ENCODE measurements around the gene TTLL6. TPM values are rescaled to one million over a fixed set of nuclear protein-coding genes. Genes with fewer than 3 reads are reported as not detected.

Gene TTLL6
- total and polyA plus RNA-seq, 2 of the 8 experiments (the other 6 are each of a cell fraction or from before 2014, with no cell fraction given): 2.6 to 4.3 TPM

- peak; percentile 90 to 93 (median 90) for TF ChIP-seq CTCF (IDR thresholded peaks at IDR 0.05; ENCODE audit: control extremely low read depth in 1 of 3, insufficient read depth in 1 of 3, low read depth in 1 of 3, low read length in 3 of 3)
- TF ChIP-seq MAFK (IDR thresholded peaks at IDR 0.05; ENCODE audit: low read depth, low read length): no peak
- peak; percentile 43; the same call in 1 of the 2 replicates for TF ChIP-seq YY1 (IDR thresholded peaks at IDR 0.05; ENCODE audit: low read depth, low read length)
- no peak for TF ChIP-seq EZH2 (IDR thresholded peaks at IDR 0.05; ENCODE audit: low read depth, low read length, severe bottlenecking)
- TF ChIP-seq SIN3A (conservative IDR thresholded peaks at IDR 0.05 in 1 of 2, IDR thresholded peaks at IDR 0.05 in 1 of 2; ENCODE audit: low read depth in 1 of 2, low read length in 2 of 2): no peak
- no peak for TF ChIP-seq BACH1 (IDR thresholded peaks at IDR 0.05; ENCODE audit: low read length)
- no peak for TF ChIP-seq HDAC6 (IDR thresholded peaks at IDR 0.05; ENCODE audit: low read depth, low read length)
- no peak for TF ChIP-seq SRF (IDR thresholded peaks at IDR 0.05; ENCODE audit: low read depth, low read length)
- no peak for TF ChIP-seq NANOG (IDR thresholded peaks at IDR 0.05; ENCODE audit: insufficient read depth, low read depth, low read length, poor library complexity, severe bottlenecking)
- TF ChIP-seq NRF1 (IDR thresholded peaks at IDR 0.05; ENCODE audit: low read depth, low read length): no peak
- TF ChIP-seq RAD21 (IDR thresholded peaks at IDR 0.05 in 1 of 2, conservative IDR thresholded peaks at IDR 0.05 in 1 of 2; ENCODE audit: low read depth in 2 of 2, low read length in 2 of 2): peak; percentile 98
- no peak for TF ChIP-seq RNF2 (IDR thresholded peaks at IDR 0.05; ENCODE audit: borderline replicate concordance, low read depth, low read length, missing control alignments, poor library complexity, severe bottlenecking)
- no peak for TF ChIP-seq BCL11A (IDR thresholded peaks at IDR 0.05; ENCODE audit: low read depth in 2 of 2, low read length in 2 of 2)
- TF ChIP-seq TCF12 (IDR thresholded peaks at IDR 0.05; ENCODE audit: low read depth, low read length): 0 out of 2 replicates have a peak, but pooled peaks have one; percentile 23
- no peak for TF ChIP-seq BRCA1 (IDR thresholded peaks at IDR 0.05; ENCODE audit: low read depth, low read length)
- no peak for TF ChIP-seq RBBP5 (IDR thresholded peaks at IDR 0.05; ENCODE audit: borderline replicate concordance, low read depth, low read length)
- peak; percentile 72; the same call in 1 of the 2 replicates for TF ChIP-seq TEAD4 (IDR thresholded peaks at IDR 0.05; ENCODE audit: low read depth, low read length)
- TF ChIP-seq JUN (IDR thresholded peaks at IDR 0.05; ENCODE audit: low read depth, low read length): no peak
- no peak for TF ChIP-seq POLR2A (IDR thresholded peaks at IDR 0.05; ENCODE audit: control extremely low read depth in 1 of 2, low read depth in 2 of 2, low read length in 2 of 2)
- no peak for TF ChIP-seq CBX8 (IDR thresholded peaks at IDR 0.05; ENCODE audit: borderline replicate concordance, low read depth, low read length)
- TF ChIP-seq CTBP2 (IDR thresholded peaks at IDR 0.05; ENCODE audit: borderline replicate concordance, insufficient read depth, insufficient read length, low read length): no peak
- no peak for TF ChIP-seq CHD2 (IDR thresholded peaks at IDR 0.05; ENCODE audit: low read length)
- no peak for TF ChIP-seq SUZ12 (IDR thresholded peaks at IDR 0.05; ENCODE audit: low read length)
These were observed 12.1 kb downstream of the TTLL6 start (continued) for GRCh38 chr17:48804936-48805411.
